Caco-2 (cell line): Measurements from ENCODE around the gene KCNK3. TPM values are rescaled to one million over a fixed set of nuclear protein-coding genes. Genes with fewer than 3 reads are reported as not detected.

ENCODE experiments used
- BruUV-seq: library from RNA; stranded (reverse); fragments of 400-500 nt; replicated peaks from 2 replicates; lab custom pipeline; 2021; lab: Mats Ljungman, UMichigan
- CTCF ChIA-PET: fragments of 300-600 bp; sonication (Branson Sonifier 250); formaldehyde crosslinking; loops from one replicate; lab custom pipeline; 2022; ENCODE audit warnings: antibody characterized with exemption; lab: Charles Lee
- POLR2A ChIA-PET: fragments of 300-600 bp; sonication (Branson Sonifier 250); formaldehyde crosslinking; loops from one replicate; lab custom pipeline; 2022; ENCODE audit warnings: antibody characterized with exemption; lab: Charles Lee
- DNase-seq, 2 experiments: peaks; one replicate each; pipeline versions ENCODE4 v3.0.0 to v3.0.0-alpha.2; 2020 to 2022
- H3K27me3 ChIP-seq: replicated peaks from 2 replicates; pipeline ENCODE4 v1.6.0; 2011; ENCODE audit warnings: low read length; ENCODE audit not compliant: control insufficient read depth, insufficient read depth
- H3K36me3 ChIP-seq: 2 replicates; pipeline ENCODE4 v1.5.1; 2011; ENCODE audit warnings: low read length; ENCODE audit not compliant: control insufficient read depth, insufficient read depth
- H3K4me1 ChIP-seq: fragments of 250-450 bp; sonication (Bioruptor Pico); 2 replicates; pipeline ENCODE4 v1.5.1; 2020; ENCODE audit warnings: mild to moderate bottlenecking
- H3K4me3 ChIP-seq: 2 replicates; pipeline ENCODE4 v1.5.1; 2011; ENCODE audit warnings: low read depth, mild to moderate bottlenecking, control low read depth, low read length
- H3K9me3 ChIP-seq: fragments of 250-450 bp; sonication (Bioruptor Pico); 2 replicates; pipeline ENCODE4 v1.5.1; 2020; ENCODE audit warnings: mild to moderate bottlenecking, moderate library complexity
- H3K27ac Mint-ChIP-seq: one replicate; pipeline ENCODE4 v1.8.0; 2022; ENCODE audit warnings: mixed read lengths; ENCODE audit not compliant: unreplicated experiment
- H3K27me3 Mint-ChIP-seq: one replicate; pipeline ENCODE4 v1.8.0; 2022; ENCODE audit warnings: mixed read lengths; ENCODE audit not compliant: insufficient read depth, unreplicated experiment
- H3K36me3 Mint-ChIP-seq: one replicate; pipeline ENCODE4 v1.8.0; 2022; ENCODE audit warnings: mild to moderate bottlenecking, mixed read lengths; ENCODE audit not compliant: insufficient read depth, unreplicated experiment
- H3K4me1 Mint-ChIP-seq: one replicate; pipeline ENCODE4 v1.8.0; 2022; ENCODE audit warnings: low read depth, mixed read lengths; ENCODE audit not compliant: unreplicated experiment
- H3K4me3 Mint-ChIP-seq: one replicate; pipeline ENCODE4 v1.8.0; 2022; ENCODE audit warnings: mild to moderate bottlenecking, moderate library complexity, mixed read lengths; ENCODE audit not compliant: unreplicated experiment
- H3K9me3 Mint-ChIP-seq: one replicate; pipeline ENCODE4 v1.8.0; 2022; ENCODE audit warnings: mixed read lengths; ENCODE audit not compliant: unreplicated experiment
- CTCF ChIP-seq, 2 experiments: fragments of 200-600 bp in 1 of 2; IDR thresholded peaks; 1 replicate in 1 of 2; 2 replicates in 1 of 2; pipeline versions ENCODE4 v1.5.1 to v1.8.0; 2011 to 2022; ENCODE audit warnings: antibody characterized with exemption in 1 of 2, control low read depth in 1 of 2, inconsistent platforms in 1 of 2, low read depth in 1 of 2, low read length in 1 of 2, mild to moderate bottlenecking in 1 of 2, moderate library complexity in 1 of 2; ENCODE audit not compliant: insufficient read depth in 1 of 2, severe bottlenecking in 1 of 2, unreplicated experiment in 1 of 2
- intact Hi-C: fragments of 100-400 bp; cut with micrococcal nuclease; formaldehyde crosslinking; loops from one replicate; pipeline ENCODE4 v1.10.0; 2022; ENCODE audit not compliant: unreplicated experiment
- total RNA-seq: library from RNA; stranded (reverse); gene quantifications from 2 replicates; pipeline ENCODE4 v1.2.3, GENCODE V29; 2022

The KCNK3 gene
- total RNA-seq, 1 experiment from 2014 or later: 0.36 TPM

GRCh38 chr2:26722911-26723310, 30.4 kb downstream of the KCNK3 start:
- Mint-ChIP-seq H3K4me1 (no peaks in the 10 kb centered on the region), H3K9me3 (no peaks in the 10 kb centered on the region), H3K4me3 (no peak overlapping the region), H3K27me3 (no peaks in the 10 kb centered on the region), H3K27ac (no peak overlapping the region), H3K36me3 (peaks cover 5% of the 10 kb centered on the region)
- ChIA-PET POLR2A (no interaction called here), CTCF (no interaction called here)
- BruUV-seq: no TSS peak
- Histone ChIP-seq H3K27me3 (no peaks in the 10 kb centered on the region), H3K4me3 (no peak overlapping the region), H3K9me3 (no peaks in the 10 kb centered on the region), H3K4me1 (peaks cover 22% of the 10 kb centered on the region), H3K36me3 (no peaks in the 10 kb centered on the region)
- DNase-seq: no peak
- intact Hi-C loops: no loop called here
- TF ChIP-seq CTCF (IDR thresholded peaks at IDR 0.05; ENCODE audit: insufficient read depth in 1 of 2, low read depth in 1 of 2, low read length in 1 of 2, severe bottlenecking in 1 of 2, unreplicated experiment in 1 of 2): no peak

GRCh38 chr2:26723475-26723874, 31.0 kb downstream of the KCNK3 start:
- intact Hi-C loops: no loop called here
- no peaks in the 10 kb centered on the region for H3K27me3 Mint-ChIP-seq
- Histone ChIP-seq H3K36me3 (no peaks in the 10 kb centered on the region), H3K4me3 (no peak overlapping the region), H3K4me1 (peaks cover 22% of the 10 kb centered on the region), H3K27me3 (no peaks in the 10 kb centered on the region), H3K9me3 (no peaks in the 10 kb centered on the region)
- no peak for TF ChIP-seq CTCF (IDR thresholded peaks at IDR 0.05; ENCODE audit: insufficient read depth in 1 of 2, low read depth in 1 of 2, low read length in 1 of 2, severe bottlenecking in 1 of 2, unreplicated experiment in 1 of 2)
- no TSS peak for BruUV-seq
- H3K4me1 Mint-ChIP-seq: no peaks in the 10 kb centered on the region
- H3K36me3 Mint-ChIP-seq: peaks cover 5% of the 10 kb centered on the region
- no peak overlapping the region for H3K4me3 Mint-ChIP-seq
- ChIA-PET CTCF (no interaction called here), POLR2A (no interaction called here)
- H3K27ac Mint-ChIP-seq: no peak overlapping the region
- no peak for DNase-seq
- no peaks in the 10 kb centered on the region for H3K9me3 Mint-ChIP-seq

- Mint-ChIP-seq H3K9me3 (no peaks in the 10 kb centered on the region), H3K27ac (no peak overlapping the region), H3K4me1 (no peaks in the 10 kb centered on the region), H3K4me3 (no peak overlapping the region), H3K36me3 (peaks cover 5% of the 10 kb centered on the region), H3K27me3 (no peaks in the 10 kb centered on the region)
- no peak overlapping the region for H3K4me3 ChIP-seq
- H3K27me3 ChIP-seq: no peaks in the 10 kb centered on the region
- intact Hi-C loops: no loop called here
- peaks cover 22% of the 10 kb centered on the region for H3K4me1 ChIP-seq
- ChIA-PET POLR2A (no interaction called here), CTCF (no interaction called here)
- TF ChIP-seq CTCF (IDR thresholded peaks at IDR 0.05; ENCODE audit: insufficient read depth in 1 of 2, low read depth in 1 of 2, low read length in 1 of 2, severe bottlenecking in 1 of 2, unreplicated experiment in 1 of 2): no peak
- no TSS peak for BruUV-seq
- DNase-seq: no peak
- H3K9me3 ChIP-seq: no peaks in the 10 kb centered on the region
- no peaks in the 10 kb centered on the region for H3K36me3 ChIP-seq
Observed at GRCh38 chr2:26723991-26724750, 31.6 kb downstream of the KCNK3 start.
